ENCODE measurements around the gene VAC14.

Gene VAC14

DNA sequence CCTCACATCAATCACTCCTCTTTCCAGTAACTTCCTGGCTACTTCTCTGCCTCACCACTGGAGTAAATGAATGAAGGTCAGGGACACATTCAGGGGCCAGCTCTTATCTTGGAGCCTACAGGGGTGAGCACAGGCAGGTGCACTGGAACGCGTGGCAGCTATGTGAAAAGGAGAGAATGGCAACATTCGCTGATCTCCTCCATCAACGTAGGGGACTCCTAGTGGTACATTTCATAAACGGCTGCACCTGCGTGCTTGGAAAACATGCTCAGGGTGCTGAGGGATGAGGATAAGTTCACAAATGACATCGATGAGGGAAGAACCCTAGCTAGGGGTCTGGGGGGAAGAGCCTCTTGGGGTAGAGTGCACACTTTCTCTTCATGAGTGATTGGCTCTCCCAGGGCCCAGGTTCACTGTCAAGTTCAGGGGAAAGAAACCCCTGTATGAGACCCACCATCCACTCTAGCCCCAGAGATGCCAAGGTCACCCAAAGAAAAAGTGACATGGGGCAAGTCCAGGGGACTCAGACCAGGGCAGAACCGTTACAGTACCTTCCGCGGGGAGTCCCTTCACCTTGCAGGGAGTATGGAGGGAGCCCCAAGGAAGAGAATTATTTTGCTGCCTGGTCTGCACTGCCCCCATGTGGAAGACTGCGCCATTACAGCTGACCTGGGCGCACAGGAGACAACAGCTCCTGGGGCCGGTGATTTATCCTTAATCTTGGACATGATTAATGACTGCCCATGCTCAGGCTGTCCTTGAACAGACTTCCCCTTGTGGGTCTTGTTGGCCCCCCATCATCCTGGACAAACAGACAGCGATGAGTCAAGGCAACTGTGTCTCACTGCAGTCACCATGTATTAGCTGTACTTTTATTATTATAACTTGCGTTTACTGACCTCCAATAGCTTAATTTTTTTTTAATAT is 30.1 kb downstream of the VAC14 start:
- TF ChIP-seq, protein P1, sequence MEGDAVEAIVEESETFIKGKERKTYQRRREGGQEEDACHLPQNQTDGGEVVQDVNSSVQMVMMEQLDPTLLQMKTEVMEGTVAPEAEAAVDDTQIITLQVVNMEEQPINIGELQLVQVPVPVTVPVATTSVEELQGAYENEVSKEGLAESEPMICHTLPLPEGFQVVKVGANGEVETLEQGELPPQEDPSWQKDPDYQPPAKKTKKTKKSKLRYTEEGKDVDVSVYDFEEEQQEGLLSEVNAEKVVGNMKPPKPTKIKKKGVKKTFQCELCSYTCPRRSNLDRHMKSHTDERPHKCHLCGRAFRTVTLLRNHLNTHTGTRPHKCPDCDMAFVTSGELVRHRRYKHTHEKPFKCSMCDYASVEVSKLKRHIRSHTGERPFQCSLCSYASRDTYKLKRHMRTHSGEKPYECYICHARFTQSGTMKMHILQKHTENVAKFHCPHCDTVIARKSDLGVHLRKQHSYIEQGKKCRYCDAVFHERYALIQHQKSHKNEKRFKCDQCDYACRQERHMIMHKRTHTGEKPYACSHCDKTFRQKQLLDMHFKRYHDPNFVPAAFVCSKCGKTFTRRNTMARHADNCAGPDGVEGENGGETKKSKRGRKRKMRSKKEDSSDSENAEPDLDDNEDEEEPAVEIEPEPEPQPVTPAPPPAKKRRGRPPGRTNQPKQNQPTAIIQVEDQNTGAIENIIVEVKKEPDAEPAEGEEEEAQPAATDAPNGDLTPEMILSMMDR (IDR thresholded peaks at IDR 0.05): peak; percentile 97

- TF ChIP-seq, protein P1 (IDR thresholded peaks at IDR 0.05): no peak
Observed at GRCh38 chr16:70770291-70770625, 30.7 kb downstream of the VAC14 start.

- TF ChIP-seq, protein P1 (IDR thresholded peaks at IDR 0.05): no peak
Observed at GRCh38 chr16:70769761-70770160, 31.2 kb downstream of the VAC14 start.

- TF ChIP-seq, protein P1 (IDR thresholded peaks at IDR 0.05): no peak
Observed at GRCh38 chr16:70769131-70769530, 31.8 kb downstream of the VAC14 start.

- TF ChIP-seq, protein P1 (IDR thresholded peaks at IDR 0.05): no peak
Observed at GRCh38 chr16:70768203-70768580, 32.8 kb downstream of the VAC14 start.

DNA sequence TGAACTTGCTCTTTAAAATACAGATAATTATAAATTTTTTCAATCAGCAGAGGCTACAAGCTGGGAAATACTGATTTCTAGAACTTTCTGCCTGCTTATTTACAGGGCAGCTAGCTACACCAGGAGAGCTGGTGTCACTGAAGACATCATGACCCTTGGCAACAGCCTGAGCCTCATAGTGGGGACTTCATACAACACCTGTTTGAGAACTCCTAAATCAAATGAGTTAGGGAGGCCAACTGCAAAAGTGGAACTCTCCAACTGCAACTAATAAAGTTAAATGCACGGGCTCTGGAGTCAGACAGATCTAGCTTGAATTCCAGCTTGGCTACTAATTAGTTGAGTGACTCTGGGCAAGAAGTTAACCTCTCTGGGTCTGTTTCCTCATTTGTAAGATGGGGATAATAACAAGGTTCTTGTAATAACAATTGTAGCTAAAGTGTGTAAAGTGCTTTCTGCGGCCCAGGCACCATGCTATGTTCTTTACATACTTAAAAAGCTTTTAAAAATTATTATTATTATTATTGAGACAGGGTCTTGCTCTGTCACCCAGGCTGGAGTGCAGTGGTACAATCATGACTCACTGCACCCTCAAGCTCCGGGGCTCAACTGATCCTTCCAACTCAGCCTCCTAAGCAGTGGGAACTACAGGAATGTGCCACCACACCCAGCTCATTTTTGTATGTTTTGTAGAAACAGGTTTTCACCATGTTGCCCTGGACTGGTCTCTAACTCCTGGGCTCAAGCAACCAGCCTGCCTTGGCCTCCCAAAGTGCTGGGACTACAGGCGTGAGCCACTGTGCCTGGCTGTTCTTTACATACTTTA is 33.4 kb downstream of the VAC14 start:
- TF ChIP-seq, protein P1 (IDR thresholded peaks at IDR 0.05): no peak

- TF ChIP-seq, protein P1 (IDR thresholded peaks at IDR 0.05): no peak
Observed at GRCh38 chr16:70766658-70767057, 34.3 kb downstream of the VAC14 start.
